HG03460 (cell line): ENCODE measurements around the gene TES.

Experiments
- ATAC-seq: cut with Tn5 transposase; IDR thresholded peaks from one replicate; pipeline ENCODE4 v1.9.1; 2021; ENCODE audit not compliant: unreplicated experiment

TES gene

GRCh38 chr7:116193329-116194087 lies 16.8 kb upstream of the TES start:
- no peak for ATAC-seq

GRCh38 chr7:116194115-116194514 lies 16.2 kb upstream of the TES start:
- no peak for ATAC-seq

GRCh38 chr7:116195451-116195850 lies 14.9 kb upstream of the TES start:
- no peak for ATAC-seq

GRCh38 chr7:116196947-116197346 lies 13.4 kb upstream of the TES start:
- no peak for ATAC-seq

- ATAC-seq, result no peak
Measured at GRCh38 chr7:116197360-116197759, 13.0 kb upstream of the TES start.

GRCh38 chr7:116198748-116199410 lies 11.5 kb upstream of the TES start:
- ATAC-seq, result no peak

- no peak for ATAC-seq
Measured at GRCh38 chr7:116200963-116201362, 9.4 kb upstream of the TES start.

GRCh38 chr7:116206141-116206540 lies 4.2 kb upstream of the TES start:
- ATAC-seq, result no peak

GRCh38 chr7:116208919-116209318 lies 1.4 kb upstream of the TES start:
- ATAC-seq, result no peak

- ATAC-seq, result no peak
Measured at GRCh38 chr7:116209561-116210070, 723 bp upstream of the TES start.

GRCh38 chr7:116211006-116211912 lies 920 bp downstream of the TES start:
- peak; percentile 78 for ATAC-seq

- no peak for ATAC-seq
Measured at GRCh38 chr7:116211913-116212596, 1.7 kb downstream of the TES start.

- no peak for ATAC-seq
Measured at GRCh38 chr7:116212869-116213268, 2.5 kb downstream of the TES start.

GRCh38 chr7:116213361-116214130 lies 3.2 kb downstream of the TES start:
- ATAC-seq, result no peak

- no peak for ATAC-seq
Measured at GRCh38 chr7:116214921-116215320, 4.6 kb downstream of the TES start.

GRCh38 chr7:116215551-116215950 lies 5.2 kb downstream of the TES start:
- ATAC-seq, result no peak

GRCh38 chr7:116216956-116217571 lies 6.7 kb downstream of the TES start:
- ATAC-seq, result no peak

- no peak for ATAC-seq
Measured at GRCh38 chr7:116218051-116218645, 7.8 kb downstream of the TES start.

GRCh38 chr7:116218747-116219146 lies 8.4 kb downstream of the TES start:
- ATAC-seq, result no peak
